Type B pancreatic cell (in vitro differentiated cells): ENCODE results near the gene MSANTD1. TPM values are rescaled to one million over a fixed set of nuclear protein-coding genes. Genes with fewer than 3 reads are reported as not detected.

Experiments
- DNase-seq: peaks from one replicate; pipeline ENCODE4 v3.0.0; 2021; ENCODE audit warnings: mixed read lengths; ENCODE audit not compliant: unreplicated experiment; ENCODE audit errors: extremely low spot score
- H3K27ac Mint-ChIP-seq: 2 replicates; pipeline ENCODE4 v1.8.0; 2021; ENCODE audit warnings: mild to moderate bottlenecking, mixed read lengths
- H3K27me3 Mint-ChIP-seq: 2 replicates; pipeline ENCODE4 v1.8.0; 2021; ENCODE audit warnings: mixed read lengths
- H3K36me3 Mint-ChIP-seq: 2 replicates; pipeline ENCODE4 v1.8.0; 2021; ENCODE audit warnings: mixed read lengths
- H3K4me1 Mint-ChIP-seq: one replicate; pipeline ENCODE4 v1.8.0; 2021; ENCODE audit warnings: mixed read lengths; ENCODE audit not compliant: unreplicated experiment
- H3K4me3 Mint-ChIP-seq: 2 replicates; pipeline ENCODE4 v1.8.0; 2021; ENCODE audit warnings: mild to moderate bottlenecking, mixed read lengths
- H3K9me3 Mint-ChIP-seq: 2 replicates; pipeline ENCODE4 v1.8.0; 2021; ENCODE audit warnings: mixed read lengths
- CTCF ChIP-seq: fragments of 200-600 bp; sonication (generic); conservative IDR thresholded peaks from 2 replicates; pipeline ENCODE4 v1.5.0; 2021; ENCODE audit warnings: antibody characterized with exemption, mild to moderate bottlenecking
- total RNA-seq: library from RNA; stranded (reverse); gene quantifications from 2 replicates; pipeline ENCODE4 v1.2.1, GENCODE V29; 2021; ENCODE audit warnings: low replicate concordance

The MSANTD1 gene
- total RNA-seq, 1 donor from 2014 or later = 1.4 TPM

- Mint-ChIP-seq H3K27me3 (no peaks in the 10 kb centered on the region), H3K9me3 (peaks cover 5% of the 10 kb centered on the region), H3K4me3 (no peak overlapping the region), H3K36me3 (peaks cover 6% of the 10 kb centered on the region), H3K27ac (no peak overlapping the region), H3K4me1 (peaks cover 66% of the 10 kb centered on the region)
- no peak for TF ChIP-seq CTCF
- no peak for DNase-seq
Measured at GRCh38 chr4:3302173-3302785, 53.3 kb downstream of the MSANTD1 start.

GRCh38 chr4:3302786-3303564, 54.0 kb downstream of the MSANTD1 start:
- peaks cover 67% of the 10 kb centered on the region for H3K4me1 Mint-ChIP-seq
- no peak overlapping the region for H3K4me3 Mint-ChIP-seq
- H3K36me3 Mint-ChIP-seq = no peaks in the 10 kb centered on the region
- H3K27me3 Mint-ChIP-seq = no peaks in the 10 kb centered on the region
- peak; percentile 64 for DNase-seq
- no peak for TF ChIP-seq CTCF
- no peaks in the 10 kb centered on the region for H3K9me3 Mint-ChIP-seq
- no peak overlapping the region for H3K27ac Mint-ChIP-seq

GRCh38 chr4:3303565-3303824, 54.5 kb downstream of the MSANTD1 start:
- H3K4me3 Mint-ChIP-seq = no peak overlapping the region
- peaks cover 68% of the 10 kb centered on the region for H3K4me1 Mint-ChIP-seq
- no peaks in the 10 kb centered on the region for H3K9me3 Mint-ChIP-seq
- no peaks in the 10 kb centered on the region for H3K27me3 Mint-ChIP-seq
- no peak for DNase-seq
- H3K27ac Mint-ChIP-seq = peak overlapping the region; percentile 1
- no peak for TF ChIP-seq CTCF
- H3K36me3 Mint-ChIP-seq = no peaks in the 10 kb centered on the region

- no peaks in the 10 kb centered on the region for H3K9me3 Mint-ChIP-seq
- no peak overlapping the region for H3K4me3 Mint-ChIP-seq
- no peak for DNase-seq
- H3K36me3 Mint-ChIP-seq = no peaks in the 10 kb centered on the region
- H3K27ac Mint-ChIP-seq = peak overlapping the region; percentile 1
- peaks cover 65% of the 10 kb centered on the region for H3K4me1 Mint-ChIP-seq
- no peaks in the 10 kb centered on the region for H3K27me3 Mint-ChIP-seq
- no peak for TF ChIP-seq CTCF
Measured at GRCh38 chr4:3303923-3304710, 55.2 kb downstream of the MSANTD1 start.

GRCh38 chr4:3304831-3305609, 56.1 kb downstream of the MSANTD1 start:
- Mint-ChIP-seq H3K4me3 (no peak overlapping the region), H3K9me3 (no peaks in the 10 kb centered on the region), H3K36me3 (no peaks in the 10 kb centered on the region), H3K27me3 (no peaks in the 10 kb centered on the region), H3K27ac (no peak overlapping the region), H3K4me1 (peaks cover 55% of the 10 kb centered on the region)
- DNase-seq = no peak
- TF ChIP-seq CTCF = no peak
